PFSK-1 (cell line): ENCODE data around the gene NUCB1.

Experiments
- FOXP2 ChIP-seq: optimal IDR thresholded peaks from 2 replicates; pipeline ENCODE3; 2011; ENCODE audit warnings: borderline replicate concordance, control low read depth, inconsistent platforms; ENCODE audit not compliant: insufficient read depth; ENCODE audit errors: extremely low read length, extremely low read depth
- POLR2AphosphoS5 ChIP-seq: IDR thresholded peaks from 2 replicates; pipeline ENCODE4 v1.6.1; 2012; ENCODE audit warnings: low read depth, mild to moderate bottlenecking, control low read depth, low read length, moderate library complexity
- SIN3A ChIP-seq: IDR thresholded peaks from 2 replicates; pipeline ENCODE4 v1.6.1; 2012; ENCODE audit warnings: mild to moderate bottlenecking, low read length, moderate library complexity, borderline replicate concordance; ENCODE audit not compliant: insufficient read depth
- TAF1 ChIP-seq: IDR thresholded peaks from 2 replicates; pipeline ENCODE4 v1.6.1; 2012; ENCODE audit warnings: low read length, control low read depth, borderline replicate concordance; ENCODE audit not compliant: insufficient read depth
- TF ChIP-seq, protein P1 (sequence below), 2 experiments: IDR thresholded peaks; 2 replicates each; pipeline versions ENCODE4 v1.6.1 to v1.8.0; 2011 to 2012; ENCODE audit warnings: low read depth in 2 of 2, low read length in 2 of 2, control low read depth in 1 of 2, inconsistent platforms in 1 of 2, mild to moderate bottlenecking in 1 of 2, moderate library complexity in 1 of 2; ENCODE audit not compliant: insufficient read depth in 1 of 2

NUCB1 gene

DNA sequence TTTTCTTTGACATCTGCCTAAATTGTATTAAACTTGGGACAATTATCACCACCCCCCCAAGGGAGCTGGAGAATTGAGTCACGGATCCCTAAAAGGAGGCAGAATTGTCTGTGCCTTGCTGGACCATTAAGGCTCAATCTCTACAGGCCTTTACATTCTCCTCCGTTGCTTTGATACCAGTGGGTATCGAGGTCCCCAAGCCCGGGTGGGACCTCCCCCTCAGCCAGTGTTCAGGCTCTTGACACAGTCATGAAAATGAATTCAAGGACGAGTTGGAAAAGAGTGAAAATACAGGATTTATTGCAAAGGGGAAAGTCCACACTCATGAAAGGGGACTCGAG is 22.3 kb upstream of the NUCB1 start:
- TF ChIP-seq, protein P1, sequence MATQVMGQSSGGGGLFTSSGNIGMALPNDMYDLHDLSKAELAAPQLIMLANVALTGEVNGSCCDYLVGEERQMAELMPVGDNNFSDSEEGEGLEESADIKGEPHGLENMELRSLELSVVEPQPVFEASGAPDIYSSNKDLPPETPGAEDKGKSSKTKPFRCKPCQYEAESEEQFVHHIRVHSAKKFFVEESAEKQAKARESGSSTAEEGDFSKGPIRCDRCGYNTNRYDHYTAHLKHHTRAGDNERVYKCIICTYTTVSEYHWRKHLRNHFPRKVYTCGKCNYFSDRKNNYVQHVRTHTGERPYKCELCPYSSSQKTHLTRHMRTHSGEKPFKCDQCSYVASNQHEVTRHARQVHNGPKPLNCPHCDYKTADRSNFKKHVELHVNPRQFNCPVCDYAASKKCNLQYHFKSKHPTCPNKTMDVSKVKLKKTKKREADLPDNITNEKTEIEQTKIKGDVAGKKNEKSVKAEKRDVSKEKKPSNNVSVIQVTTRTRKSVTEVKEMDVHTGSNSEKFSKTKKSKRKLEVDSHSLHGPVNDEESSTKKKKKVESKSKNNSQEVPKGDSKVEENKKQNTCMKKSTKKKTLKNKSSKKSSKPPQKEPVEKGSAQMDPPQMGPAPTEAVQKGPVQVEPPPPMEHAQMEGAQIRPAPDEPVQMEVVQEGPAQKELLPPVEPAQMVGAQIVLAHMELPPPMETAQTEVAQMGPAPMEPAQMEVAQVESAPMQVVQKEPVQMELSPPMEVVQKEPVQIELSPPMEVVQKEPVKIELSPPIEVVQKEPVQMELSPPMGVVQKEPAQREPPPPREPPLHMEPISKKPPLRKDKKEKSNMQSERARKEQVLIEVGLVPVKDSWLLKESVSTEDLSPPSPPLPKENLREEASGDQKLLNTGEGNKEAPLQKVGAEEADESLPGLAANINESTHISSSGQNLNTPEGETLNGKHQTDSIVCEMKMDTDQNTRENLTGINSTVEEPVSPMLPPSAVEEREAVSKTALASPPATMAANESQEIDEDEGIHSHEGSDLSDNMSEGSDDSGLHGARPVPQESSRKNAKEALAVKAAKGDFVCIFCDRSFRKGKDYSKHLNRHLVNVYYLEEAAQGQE (IDR thresholded peaks at IDR 0.05; ENCODE audit: insufficient read depth in 1 of 2, low read depth in 2 of 2, low read length in 2 of 2) = no peak
- TF ChIP-seq TAF1 (no peak), FOXP2 (no peak), SIN3A (no peak), POLR2AphosphoS5 (no peak)

DNA sequence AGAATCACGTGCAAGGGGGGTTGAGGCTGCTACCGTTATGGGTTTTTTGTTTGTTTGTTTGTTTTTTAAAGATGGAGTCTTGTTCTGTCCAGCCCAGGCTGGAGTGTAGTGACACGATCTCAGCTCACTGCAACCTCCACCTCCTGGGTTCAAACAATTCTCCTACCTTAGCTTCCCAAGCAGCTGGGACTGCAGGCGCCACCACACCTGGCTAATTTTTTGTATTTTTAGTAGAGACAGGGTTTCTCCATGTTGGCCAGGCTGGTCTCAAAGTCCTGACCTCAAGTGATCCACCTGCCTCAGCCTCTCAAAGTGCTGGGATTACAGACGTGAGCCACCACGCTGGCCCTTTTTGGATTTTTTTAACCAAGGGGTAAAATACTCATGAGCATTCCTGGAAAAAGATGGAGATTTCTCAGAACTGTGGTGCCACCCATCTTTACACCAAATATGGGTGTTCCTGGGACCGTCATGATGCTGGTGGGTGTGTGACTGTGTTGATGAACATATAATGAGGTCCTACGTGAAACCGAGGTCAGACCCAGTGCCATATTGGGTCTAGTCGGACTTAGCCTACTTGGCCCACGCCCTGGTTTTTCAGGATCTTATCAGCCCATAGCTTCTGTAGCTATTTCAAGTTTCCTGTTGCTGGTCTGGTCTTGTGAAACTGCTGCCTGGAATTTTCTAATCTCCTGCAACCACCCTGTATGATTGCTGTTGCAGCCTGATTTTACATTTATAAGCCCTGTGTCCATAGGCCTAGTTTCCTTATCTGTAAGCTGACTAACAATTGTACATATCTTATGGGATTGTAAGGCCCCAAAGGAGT is 21.7 kb upstream of the NUCB1 start:
- TF ChIP-seq TAF1 (no peak), FOXP2 (no peak), POLR2AphosphoS5 (0 out of 2 replicates have a peak, but pooled peaks have one; percentile 2)
- TF ChIP-seq, protein P1 (IDR thresholded peaks at IDR 0.05; ENCODE audit: insufficient read depth in 1 of 2, low read depth in 2 of 2, low read length in 2 of 2) = no peak

DNA sequence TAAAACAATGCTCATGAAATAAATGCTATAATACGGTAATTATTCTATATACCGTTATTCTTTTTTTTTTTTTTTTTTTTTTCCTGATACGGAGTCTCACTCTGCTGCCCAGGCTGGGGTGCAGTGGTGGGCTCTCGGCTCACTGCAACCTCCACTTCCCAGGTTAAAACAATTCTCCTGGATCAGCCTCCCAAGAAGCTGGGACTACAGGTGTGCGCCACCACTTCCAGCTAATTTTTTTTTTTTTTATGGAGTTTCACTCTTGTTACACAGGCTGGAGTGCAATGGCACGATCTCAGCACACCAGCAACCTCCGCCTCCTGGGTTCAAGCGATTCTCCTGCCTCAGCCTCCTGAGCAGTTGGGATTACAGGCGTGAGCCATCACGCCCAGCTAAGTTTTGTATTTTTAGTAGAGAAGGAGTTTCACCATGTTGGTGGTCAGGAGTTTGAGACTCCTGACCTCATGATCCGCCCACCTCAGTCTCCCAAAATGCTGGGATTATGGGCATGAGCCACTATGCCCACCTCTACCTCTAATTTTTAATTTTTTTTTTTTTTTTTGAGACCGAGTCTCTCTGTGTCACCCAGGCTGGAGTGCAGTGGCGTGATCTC is 21.0 kb upstream of the NUCB1 start:
- TF ChIP-seq, protein P1 (IDR thresholded peaks at IDR 0.05; ENCODE audit: insufficient read depth in 1 of 2, low read depth in 2 of 2, low read length in 2 of 2) = no peak
- no peak for TF ChIP-seq POLR2AphosphoS5
- TF ChIP-seq TAF1 = no peak
- TF ChIP-seq SIN3A = no peak
- TF ChIP-seq FOXP2 = no peak

DNA sequence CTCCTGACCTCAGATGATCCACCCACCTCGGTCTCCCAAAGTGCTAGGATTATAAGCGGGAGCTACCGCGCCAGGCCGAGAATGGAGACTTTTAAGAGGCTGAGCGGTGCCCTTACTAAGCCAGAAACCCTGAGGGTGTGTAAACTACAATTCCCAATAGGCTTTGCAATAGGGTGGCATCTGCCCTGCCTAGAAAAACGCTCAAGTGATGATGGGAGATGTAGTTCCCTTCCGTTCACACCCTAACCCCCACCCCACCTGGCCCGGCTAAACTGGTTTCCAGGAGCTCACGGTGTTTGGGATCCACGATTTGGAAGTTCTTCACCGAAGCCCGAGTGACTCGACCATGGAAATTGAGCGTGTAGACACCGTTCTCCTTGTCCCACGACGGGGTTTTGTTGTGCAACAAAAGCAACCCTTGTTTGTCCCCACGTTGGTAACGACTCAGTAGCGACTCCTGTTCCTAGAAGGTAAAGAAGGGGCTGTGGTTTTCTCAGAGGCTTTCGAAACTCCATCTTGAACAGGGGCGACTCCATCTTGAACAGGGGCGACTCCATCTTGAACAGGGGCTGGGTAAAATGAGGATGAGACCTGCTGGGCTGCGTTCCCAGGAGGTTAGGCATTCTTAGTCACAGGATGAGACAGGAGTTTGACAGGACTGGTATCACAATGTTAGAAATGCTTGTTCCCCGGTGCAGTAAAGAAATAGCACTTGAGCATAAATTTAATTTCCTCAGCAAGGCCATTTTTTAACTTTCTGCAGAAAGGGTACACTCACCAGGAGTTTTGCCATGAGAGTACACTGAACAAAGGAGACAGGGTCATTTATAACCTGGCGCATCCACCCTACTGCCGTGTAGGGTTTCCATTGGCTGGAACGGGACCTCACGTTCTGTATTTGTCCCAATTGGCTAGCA is 18.1 kb upstream of the NUCB1 start:
- TF ChIP-seq POLR2AphosphoS5 (no peak), TAF1 (no peak), FOXP2 (no peak), SIN3A (no peak)
- TF ChIP-seq, protein P1 (IDR thresholded peaks at IDR 0.05; ENCODE audit: insufficient read depth in 1 of 2, low read depth in 2 of 2, low read length in 2 of 2) = no peak
